HK-2 (cell line): ENCODE results near the gene NANOS3.

Experiments
- DNase-seq: peaks from one replicate; pipeline ENCODE4 v3.0.0-alpha.2; 2018; ENCODE audit not compliant: unreplicated experiment

NANOS3 gene

DNA sequence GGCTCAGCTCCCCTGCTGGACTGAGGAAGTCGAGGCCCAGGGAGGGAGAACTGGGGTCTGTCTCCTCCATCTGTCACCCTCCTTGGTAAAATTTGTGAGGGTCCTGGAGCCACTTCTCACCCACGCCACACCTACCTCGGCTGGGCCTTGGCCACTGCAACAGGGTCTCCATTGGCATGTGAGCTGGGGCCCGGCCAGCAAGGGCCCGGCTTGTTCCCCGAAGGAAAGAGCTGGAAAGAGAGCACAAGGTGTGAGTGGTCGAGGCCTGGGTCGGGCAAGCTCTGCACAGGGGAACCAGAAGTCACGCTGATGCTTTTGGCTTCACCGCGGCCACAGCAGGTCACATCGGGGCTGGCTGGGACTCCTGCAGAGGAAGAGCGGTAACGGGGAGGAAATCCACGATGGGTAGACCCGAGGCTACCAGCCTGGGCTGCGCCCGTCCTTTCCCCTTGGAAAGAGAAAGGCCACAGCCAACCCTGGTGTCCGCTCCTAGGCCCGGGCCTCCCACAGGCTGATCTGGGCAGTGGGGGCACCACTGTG, 9.0 kb downstream of the NANOS3 start:
- DNase-seq, result no peak

DNA sequence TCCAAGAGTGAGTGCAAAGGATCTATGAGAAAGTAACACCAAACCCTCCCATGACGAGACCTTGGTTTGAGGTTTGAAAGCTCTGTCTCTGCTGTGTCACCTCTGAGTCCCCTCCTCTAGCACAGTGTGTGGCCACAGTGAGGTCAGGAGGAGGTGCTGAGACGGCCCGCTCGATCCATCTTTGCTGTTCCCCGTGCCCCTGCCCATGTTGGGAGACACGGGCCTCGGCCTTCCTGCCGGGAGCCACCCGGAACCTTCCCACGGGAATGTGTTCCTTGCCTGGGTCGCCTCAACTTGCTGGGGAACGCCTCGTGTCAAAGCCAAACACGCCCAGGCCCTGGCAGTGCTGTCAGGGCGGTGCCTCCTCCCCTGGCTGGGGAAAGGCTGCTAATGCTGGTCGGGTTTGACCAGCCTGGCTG, 10.1 kb downstream of the NANOS3 start:
- no peak for DNase-seq

GRCh38 chr19:13887517-13887916, 10.6 kb downstream of the NANOS3 start:
- no peak for DNase-seq

DNA sequence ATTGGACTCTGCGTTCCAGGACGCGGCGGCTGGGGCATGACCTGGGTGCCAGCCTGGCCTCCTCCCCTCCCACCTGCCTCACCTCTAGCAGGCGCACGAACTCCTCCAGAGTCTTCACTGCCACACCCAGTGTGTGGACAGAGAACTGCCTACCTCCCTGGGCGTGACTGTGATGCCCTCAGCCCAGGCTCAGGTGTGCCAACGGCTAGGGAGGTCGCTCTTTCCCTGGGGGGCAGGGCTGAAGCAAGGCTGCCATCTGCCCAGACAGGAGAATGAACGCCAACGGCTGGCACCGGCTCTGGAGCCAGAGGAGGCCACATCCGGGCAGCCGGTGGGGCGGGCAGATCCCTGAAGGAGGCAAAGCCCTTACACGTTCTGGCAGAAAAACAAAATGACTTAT, 11.3 kb downstream of the NANOS3 start:
- no peak for DNase-seq

- no peak for DNase-seq
Observed at GRCh38 chr19:13890136-13890535, 13.2 kb downstream of the NANOS3 start.

GRCh38 chr19:13892870-13893269, 15.9 kb downstream of the NANOS3 start:
- DNase-seq, result no peak

DNA sequence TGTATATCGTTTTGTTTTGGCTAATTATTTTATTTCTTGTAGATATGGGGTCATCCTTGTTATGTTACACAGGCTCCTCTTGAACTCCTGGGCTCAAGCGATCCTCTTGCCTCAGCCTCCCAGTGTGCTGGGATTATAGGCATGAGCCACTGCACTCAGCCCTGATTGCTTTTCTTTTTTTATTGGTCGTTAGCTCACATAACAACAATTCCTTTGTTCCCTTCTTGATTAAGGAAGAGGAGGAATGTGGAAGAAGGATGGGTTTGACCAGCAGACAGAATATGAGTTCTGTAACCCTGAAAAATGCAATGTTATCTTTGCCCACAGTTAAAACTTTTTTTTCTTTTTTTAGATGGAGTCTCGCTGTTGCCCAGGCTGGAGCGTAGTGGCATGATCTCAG, 17.6 kb downstream of the NANOS3 start:
- DNase-seq, result no peak

- DNase-seq, result no peak
Observed at GRCh38 chr19:13896227-13896626, 19.3 kb downstream of the NANOS3 start.

DNA sequence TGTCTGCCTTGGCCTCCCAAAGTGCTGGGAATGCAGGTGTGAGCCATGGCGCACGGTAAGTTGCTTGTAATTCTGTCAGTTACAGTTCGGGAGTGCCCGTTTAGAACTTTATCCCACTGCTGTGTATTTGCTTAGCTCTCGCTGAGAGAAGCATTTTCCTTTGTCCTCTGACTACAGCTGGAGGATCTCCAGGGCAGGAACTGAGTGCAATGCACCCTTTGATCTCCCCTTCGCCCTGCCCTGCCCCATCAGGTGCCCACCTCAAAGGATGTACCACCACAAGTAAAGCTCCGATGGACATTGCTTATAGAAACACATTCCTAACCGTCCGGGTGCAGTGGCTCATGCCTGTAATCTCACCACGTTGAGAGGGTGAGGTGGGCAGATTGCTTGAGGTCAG, 22.5 kb downstream of the NANOS3 start:
- no peak for DNase-seq

- DNase-seq, result no peak
Observed at GRCh38 chr19:13899912-13900584, 23.1 kb downstream of the NANOS3 start.

GRCh38 chr19:13902993-13903555, 26.1 kb downstream of the NANOS3 start:
- no peak for DNase-seq

- DNase-seq, result peak; percentile 95
Observed at GRCh38 chr19:13905634-13906520, 28.9 kb downstream of the NANOS3 start, which contains the start of the genes BRME1 and CC2D1A. BRME1 (minus strand) TSS chr19:13906117; CDS start chr19:13904892, 1,225 bp downstream. CC2D1A (plus strand) TSS chr19:13906201; CDS start chr19:13906442, 241 bp downstream.

DNA sequence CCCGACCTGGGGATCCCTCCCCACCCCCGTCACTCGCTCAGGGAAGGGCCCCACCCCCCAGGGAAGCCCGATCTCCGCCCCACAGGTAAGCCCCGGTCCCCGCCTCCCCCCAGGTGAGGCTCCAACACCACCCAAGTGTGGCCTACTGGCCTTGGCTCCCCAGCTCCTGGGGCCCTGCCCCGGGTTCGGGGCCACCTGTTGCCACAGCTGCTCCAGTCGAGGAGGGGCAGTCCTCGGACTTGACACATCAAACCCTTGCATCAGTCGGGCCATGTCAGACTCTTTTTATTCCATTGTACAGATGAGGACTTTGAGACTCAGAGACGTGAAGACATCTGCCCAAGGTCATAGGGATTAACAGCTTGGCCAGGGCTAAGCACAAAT, 29.6 kb downstream of the NANOS3 start:
- DNase-seq, result no peak

- DNase-seq, result no peak
Observed at GRCh38 chr19:13906910-13907309, 30.0 kb downstream of the NANOS3 start.

DNA sequence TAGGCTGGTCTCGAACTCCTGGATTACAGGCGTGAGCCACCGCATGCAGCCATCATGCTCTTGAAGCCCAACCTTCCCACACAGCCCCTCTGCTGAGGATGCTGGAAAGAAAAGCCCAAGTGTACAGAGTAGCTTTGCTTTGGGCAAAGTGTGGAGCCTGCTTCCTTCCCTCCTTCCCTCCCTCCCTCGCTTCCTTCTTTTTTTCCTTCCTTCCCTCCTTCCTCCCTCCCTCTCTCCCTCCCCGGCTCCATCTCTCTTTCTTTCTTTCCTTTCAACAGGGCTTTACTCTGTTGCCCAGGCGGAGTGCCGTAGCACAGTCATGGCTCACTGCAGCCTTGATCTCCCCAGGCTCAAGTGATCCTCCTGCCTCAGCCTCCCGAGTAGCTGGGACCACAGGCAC, 31.7 kb downstream of the NANOS3 start:
- no peak for DNase-seq

GRCh38 chr19:13909430-13909829, 32.5 kb downstream of the NANOS3 start:
- DNase-seq, result no peak

DNA sequence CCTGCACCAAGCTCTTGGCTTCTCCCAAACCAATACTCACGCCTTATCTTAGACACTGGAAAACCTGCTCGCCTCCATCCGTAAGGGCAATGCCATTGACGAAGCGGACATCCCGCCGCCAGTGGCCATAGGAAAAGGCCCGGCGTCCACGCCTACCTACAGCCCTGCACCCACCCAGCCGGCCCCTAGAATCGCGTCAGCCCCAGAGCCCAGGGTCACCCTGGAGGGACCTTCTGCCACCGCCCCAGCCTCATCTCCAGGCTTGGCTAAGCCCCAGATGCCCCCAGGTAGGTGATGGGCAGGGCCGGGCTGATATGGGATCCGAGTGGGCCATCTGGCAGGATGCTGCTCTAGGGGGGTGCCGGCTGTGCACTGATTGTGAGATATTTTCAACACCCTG, 36.4 kb downstream of the NANOS3 start:
- DNase-seq, result no peak

DNA sequence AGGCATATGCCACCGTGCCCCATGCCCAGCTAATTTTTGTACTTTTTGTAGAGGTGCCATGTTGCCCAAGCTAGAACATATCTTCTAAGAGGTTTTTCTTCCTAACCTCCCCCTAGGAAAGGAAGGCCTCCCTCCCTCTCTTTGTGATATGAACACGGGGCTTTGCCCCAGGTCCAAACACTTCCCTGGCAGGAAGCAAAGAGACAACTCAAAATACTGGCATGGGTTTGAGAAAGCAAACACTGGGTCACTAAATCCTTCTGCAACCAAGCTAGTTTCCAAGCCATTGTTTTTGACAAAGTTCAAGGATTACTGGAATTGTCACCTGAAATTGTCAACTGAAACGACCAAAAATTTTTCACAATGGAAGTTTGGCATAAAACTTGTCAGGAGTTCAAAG, 37.8 kb downstream of the NANOS3 start:
- DNase-seq, result no peak

DNA sequence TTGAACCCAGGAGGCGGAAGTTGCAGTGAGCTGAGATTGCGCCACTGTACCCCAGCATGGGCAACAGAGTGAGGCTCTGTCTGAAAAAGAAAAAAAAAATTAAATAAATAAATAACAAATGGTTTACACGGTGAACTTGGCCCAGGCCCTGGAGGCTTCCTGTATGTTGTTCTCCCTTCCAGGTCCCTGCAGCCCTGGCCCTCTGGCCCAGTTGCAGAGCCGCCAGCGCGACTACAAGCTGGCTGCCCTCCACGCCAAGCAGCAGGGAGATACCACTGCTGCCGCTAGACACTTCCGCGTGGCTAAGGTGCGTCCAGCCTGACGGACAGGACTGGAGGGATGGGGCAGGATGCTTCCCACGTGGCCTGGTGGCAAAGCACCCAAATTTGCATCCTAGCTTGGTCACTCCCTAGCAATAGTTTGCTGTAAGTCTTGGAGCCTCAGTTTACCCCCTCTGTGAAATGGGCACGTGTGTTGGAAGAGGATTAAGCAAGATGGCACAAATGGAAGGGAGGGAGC, 41.0 kb downstream of the NANOS3 start:
- no peak for DNase-seq

DNA sequence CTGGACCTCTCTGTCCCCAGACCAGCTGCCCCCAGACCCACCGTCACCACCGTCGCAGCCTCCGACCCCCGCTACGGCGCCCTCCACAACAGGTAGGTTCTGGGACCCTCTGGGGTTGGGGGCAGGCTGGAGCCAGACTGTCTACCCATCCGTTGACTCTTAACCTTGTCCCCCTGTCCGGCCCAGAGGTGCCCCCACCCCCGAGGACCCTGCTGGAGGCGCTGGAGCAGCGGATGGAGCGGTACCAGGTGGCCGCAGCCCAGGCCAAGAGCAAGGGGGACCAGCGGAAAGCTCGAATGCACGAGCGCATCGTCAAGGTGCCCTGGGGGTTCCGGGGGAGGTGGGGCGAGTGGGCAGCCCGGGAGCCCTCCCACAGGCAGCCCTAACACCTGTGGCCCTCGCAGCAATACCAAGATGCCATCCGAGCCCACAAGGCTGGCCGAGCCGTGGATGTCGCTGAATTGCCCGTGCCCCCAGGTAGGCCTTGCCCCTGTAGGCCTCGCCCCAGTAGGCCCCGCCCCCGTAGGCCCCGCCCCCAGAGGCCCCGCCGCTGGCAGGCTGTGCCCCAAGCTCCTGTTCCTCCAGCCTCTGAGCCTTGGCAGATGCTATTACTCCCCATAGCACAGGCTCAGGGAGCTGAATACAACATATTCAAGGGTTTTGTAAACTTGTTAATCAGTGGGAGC, 41.9 kb downstream of the NANOS3 start:
- no peak for DNase-seq

DNA sequence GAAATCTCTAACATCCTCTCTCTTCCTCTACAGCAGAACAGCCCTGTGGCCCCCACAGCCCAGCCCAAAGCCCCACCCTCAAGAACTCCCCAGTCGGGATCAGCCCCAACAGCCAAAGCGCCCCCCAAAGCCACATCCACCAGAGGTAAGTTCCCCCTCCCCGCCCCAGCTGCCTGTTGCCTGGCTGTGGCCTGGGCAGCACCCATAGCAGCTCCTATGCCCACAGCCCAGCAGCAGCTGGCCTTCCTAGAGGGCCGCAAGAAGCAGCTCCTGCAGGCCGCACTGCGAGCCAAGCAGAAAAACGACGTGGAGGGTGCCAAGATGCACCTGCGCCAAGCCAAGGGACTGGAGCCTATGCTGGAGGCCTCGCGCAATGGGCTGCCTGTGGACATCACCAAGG, 43.6 kb downstream of the NANOS3 start:
- no peak for DNase-seq
